ENCODE measurements around the gene ANKRD16.
"Not testable (repeated sequence)": the region's sequence is repeated elsewhere in the genome, so short reads cannot be mapped to it uniquely, and the experiment has no call there.

The ANKRD16 gene

GRCh38 chr10:5889624-5890451 is at the start of gene ANKRD16, which contains the start of gene FBH1:
Gene ANKRD16, minus strand, starts transcription at chr10:5889893. Its CDS starts 539 bp downstream, at chr10:5889354.
Gene FBH1, plus strand, starts transcription at chr10:5890243. Its CDS starts 103 bp downstream, at chr10:5890346.
- peak; percentile 98 for DNase-seq

GRCh38 chr10:5938291-5938690 is 48.6 kb upstream of the ANKRD16 start:
- DNase-seq = no peak

- DNase-seq = no peak
Measured at GRCh38 chr10:5937016-5937415, 47.3 kb upstream of the ANKRD16 start.

GRCh38 chr10:5935628-5936027 is 45.9 kb upstream of the ANKRD16 start:
- DNase-seq = no peak

- DNase-seq = no peak
Measured at GRCh38 chr10:5933909-5934546, 44.3 kb upstream of the ANKRD16 start.

- DNase-seq = no peak
Measured at GRCh38 chr10:5932345-5932744, 42.7 kb upstream of the ANKRD16 start.

GRCh38 chr10:5930272-5930671 is 40.6 kb upstream of the ANKRD16 start:
- DNase-seq = no peak

- no peak for DNase-seq
Measured at GRCh38 chr10:5929442-5929841, 39.7 kb upstream of the ANKRD16 start.

GRCh38 chr10:5927306-5927705 is 37.6 kb upstream of the ANKRD16 start:
- DNase-seq = no peak

- DNase-seq = no peak
Measured at GRCh38 chr10:5924889-5925288, 35.2 kb upstream of the ANKRD16 start.

GRCh38 chr10:5921746-5922145 is 32.1 kb upstream of the ANKRD16 start:
- no peak for DNase-seq

GRCh38 chr10:5919568-5919967 is 29.9 kb upstream of the ANKRD16 start:
- DNase-seq = no peak

GRCh38 chr10:5918763-5919162 is 29.1 kb upstream of the ANKRD16 start:
- no peak for DNase-seq

GRCh38 chr10:5917305-5917704 is 27.6 kb upstream of the ANKRD16 start:
- DNase-seq = no peak

- DNase-seq = no peak
Measured at GRCh38 chr10:5915451-5915850, 25.8 kb upstream of the ANKRD16 start.

- DNase-seq = no peak
Measured at GRCh38 chr10:5913736-5914135, 24.0 kb upstream of the ANKRD16 start.

GRCh38 chr10:5911670-5912069 is 22.0 kb upstream of the ANKRD16 start:
- DNase-seq = no peak

GRCh38 chr10:5910323-5911100 is 20.8 kb upstream of the ANKRD16 start:
- no peak for DNase-seq

- DNase-seq = not testable (repeated sequence)
Measured at GRCh38 chr10:5908676-5909075, 19.0 kb upstream of the ANKRD16 start.

GRCh38 chr10:5906651-5907050 is 17.0 kb upstream of the ANKRD16 start:
- no peak for DNase-seq

GRCh38 chr10:5905854-5906507 is 16.3 kb upstream of the ANKRD16 start:
- no peak for DNase-seq

GRCh38 chr10:5904227-5904626 is 14.5 kb upstream of the ANKRD16 start:
- DNase-seq = no peak

- no peak for DNase-seq
Measured at GRCh38 chr10:5903563-5903962, 13.9 kb upstream of the ANKRD16 start.

All from CD4-positive, alpha-beta T cell treated with Interleukin-17A for 1 hour (primary cell).